ENCODE results near the gene DPPA5.
"Not testable (repeated sequence)": the region's sequence is repeated elsewhere in the genome, so short reads cannot be mapped to it uniquely, and the experiment has no call there.

The DPPA5 gene

DNA sequence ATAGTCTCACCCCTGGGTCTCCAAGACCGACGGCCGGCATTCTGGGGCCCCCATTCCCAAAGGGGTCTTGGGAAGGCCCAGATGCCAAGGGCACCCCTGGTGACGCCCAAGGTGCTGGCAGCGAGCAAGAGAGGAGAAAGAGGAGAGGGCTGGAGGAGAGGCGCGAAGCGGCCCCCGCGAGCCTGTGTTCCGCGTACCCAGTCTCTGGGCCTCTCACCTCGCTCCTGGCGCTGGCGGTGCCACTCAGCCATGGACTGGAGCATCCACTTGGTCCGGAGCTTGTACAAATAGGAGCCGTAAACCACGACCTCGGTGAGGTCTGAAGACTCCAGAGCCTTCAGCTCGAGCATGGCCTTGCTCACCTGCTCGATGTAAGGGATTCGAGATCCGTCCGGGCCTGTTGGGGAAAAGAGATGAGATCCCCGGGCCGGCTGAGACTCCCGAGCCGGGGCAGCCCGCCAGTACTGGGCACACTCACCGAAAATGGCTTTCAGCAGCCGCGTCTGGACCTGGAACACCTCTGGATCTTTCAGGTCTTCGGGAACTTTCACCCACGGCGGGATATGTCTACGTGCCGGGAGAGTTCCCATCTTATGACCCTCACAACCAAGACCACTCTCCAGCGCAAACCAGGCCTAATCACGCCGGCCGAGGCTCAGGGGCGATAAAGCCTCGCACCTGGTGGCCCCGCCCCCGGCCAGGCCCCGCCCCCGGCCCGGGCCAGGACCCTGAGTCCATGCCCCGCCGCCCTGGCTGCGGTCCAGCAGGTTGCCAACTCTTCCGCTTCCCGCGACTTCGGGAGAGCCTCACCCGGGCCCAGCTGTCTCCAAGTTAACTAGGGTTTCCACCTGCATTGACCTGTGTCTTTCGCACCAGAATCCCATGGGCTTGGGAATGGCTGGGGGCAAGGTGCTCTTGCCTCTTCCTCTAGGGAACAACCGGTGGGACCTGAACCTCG, at the start of gene DPPA5:
Gene DPPA5, minus strand, starts transcription at position 641 of the 958 bp plus-strand sequence. Its CDS starts 51 bp downstream, at position 590.
- no peak for DNase-seq (ENCODE audit: low spot score)

DNA sequence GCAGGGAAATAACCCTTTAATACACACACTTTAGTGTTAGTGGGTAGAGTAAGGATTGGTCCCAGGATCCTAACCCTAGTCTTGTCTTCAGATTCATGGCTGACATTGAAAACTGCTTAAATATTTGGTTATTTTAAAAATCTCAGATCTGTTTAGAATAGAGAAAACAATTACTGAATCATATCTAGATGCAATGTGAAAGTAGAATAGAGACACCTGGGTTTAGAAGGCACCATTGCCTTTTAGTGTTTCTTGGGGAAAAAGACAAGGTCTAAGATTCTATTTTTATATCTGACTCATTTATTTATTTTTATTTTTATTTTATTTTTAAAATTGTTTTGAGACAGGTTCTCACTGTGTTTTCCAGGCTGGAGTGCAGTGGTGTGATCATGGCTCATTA, 46.6 kb upstream of the DPPA5 start:
- no peak for DNase-seq (ENCODE audit: low spot score)

DNA sequence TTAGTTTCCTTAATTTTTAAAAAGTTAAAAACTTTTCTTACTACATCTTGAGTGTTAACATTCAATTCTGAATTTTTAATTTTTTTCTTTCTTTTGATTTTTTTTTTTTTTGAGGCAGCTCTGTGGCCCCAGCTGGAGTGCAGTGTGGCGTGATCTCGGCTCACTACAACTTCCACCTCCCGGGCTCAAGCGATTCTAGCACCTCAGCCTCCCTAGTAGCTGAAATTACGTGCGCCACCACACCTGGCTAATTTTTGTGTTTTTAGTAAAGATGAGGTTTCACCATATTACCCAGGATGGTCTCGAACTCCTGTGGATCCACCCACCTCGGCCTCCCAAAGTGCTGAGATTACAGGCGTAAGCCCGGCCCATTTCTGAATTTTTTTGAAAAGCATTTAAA, 41.8 kb upstream of the DPPA5 start:
- no peak for DNase-seq (ENCODE audit: low spot score)

- DNase-seq (ENCODE audit: low spot score) = no peak
These were observed 40.7 kb upstream of the DPPA5 start, which contains the start of gene DDX43 for GRCh38 chr6:73394577-73395354. TSS of gene DDX43 (plus strand) at chr6:73394828. CDS start at chr6:73394906, 78 bp downstream.

DNA sequence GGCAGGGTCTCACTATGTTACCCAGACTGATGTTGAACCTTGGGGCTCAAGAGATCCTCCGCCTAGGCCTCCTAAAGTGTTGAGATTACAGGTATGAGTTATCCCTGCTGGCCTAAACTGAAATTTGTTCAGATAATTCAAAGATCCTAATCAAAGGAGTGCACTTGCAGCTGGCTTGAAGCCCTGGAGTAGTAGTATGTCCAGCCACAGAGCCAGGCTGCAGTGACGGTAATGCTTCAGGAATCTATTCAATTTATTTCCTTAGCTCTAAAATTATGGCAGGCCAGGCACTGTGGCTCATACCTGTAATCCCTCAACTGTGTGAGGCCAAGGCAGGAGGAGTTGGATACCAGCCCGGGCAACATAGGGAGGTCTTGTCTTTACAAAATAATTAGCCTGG, 39.2 kb upstream of the DPPA5 start:
- DNase-seq (ENCODE audit: low spot score) = no peak

DNA sequence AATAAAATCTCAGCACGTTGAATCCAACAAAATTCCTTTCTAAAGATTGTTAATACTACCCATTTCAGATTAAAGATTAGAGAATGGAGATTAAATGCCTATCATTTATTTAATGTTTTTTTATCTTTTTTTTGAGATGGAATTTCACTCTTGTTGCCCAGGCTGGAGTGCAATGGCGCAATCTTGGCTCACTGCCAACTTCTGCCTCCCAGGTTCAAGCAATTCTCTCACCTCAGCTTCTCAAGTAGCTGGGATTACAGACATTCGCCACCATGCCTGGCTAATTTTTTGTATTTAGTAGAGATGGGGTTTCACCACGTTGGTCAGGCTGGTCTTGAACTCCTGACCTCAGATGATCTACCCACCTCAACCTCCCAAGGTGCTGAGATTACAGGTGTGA, 38.1 kb upstream of the DPPA5 start:
- not testable (repeated sequence) for DNase-seq (ENCODE audit: low spot score)

DNA sequence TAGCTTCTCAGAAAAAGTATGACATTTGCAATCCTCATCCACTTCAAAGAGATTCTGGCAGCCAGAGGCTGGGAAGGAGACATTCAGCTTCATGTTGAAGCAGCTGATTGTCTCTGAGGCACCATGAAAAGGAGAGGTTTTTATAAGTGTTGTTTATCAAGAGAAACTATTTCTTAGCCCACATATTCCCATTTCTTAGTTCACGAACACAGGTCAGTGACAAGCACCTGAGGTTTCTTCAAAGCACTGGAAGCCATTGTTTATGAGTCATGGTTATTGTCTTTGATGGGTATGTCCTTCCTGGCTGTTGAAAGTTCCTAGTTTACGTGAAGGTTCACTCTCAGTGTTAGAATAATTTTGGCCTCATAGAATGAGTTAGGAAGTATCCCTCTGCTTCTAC, 37.6 kb upstream of the DPPA5 start:
- no peak for DNase-seq (ENCODE audit: low spot score)

GRCh38 chr6:73389854-73390253, 35.8 kb upstream of the DPPA5 start:
- no peak for DNase-seq (ENCODE audit: low spot score)

DNA sequence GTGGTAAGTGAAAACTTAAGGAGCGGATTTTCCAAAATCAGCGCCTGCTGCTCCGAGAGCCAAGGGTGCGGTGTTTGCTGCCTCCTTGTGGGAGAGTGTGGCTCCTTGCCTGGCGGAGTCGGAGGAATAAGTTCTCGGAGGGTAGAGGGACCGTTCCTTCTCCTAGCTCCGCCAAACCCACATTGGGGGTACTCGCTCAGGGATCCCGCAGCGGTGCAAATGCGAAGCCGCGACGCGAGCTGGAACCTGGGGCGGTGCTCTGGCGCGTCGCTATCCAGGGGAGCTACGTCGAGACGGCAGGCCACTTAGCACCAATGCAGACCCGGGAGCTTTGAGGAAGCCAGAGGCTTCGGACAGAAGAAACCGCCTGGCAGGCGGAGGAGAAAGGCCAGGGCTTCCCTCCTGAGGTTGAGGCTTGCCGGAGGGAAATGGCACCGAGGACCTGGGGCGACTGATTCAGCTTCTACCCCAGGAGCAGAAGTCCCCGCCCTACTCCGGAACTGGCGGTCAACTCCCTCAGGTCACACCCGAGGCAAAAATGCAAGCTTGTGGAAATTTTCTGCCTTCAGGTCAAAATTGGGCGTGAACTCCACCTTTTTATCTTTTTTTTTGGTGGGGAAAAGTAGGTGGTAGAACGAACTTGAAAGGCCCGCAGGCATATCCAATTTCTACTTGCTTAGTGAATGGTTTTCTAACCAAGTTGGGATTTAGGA, 34.9 kb upstream of the DPPA5 start:
- DNase-seq (ENCODE audit: low spot score) = peak; percentile 77

DNA sequence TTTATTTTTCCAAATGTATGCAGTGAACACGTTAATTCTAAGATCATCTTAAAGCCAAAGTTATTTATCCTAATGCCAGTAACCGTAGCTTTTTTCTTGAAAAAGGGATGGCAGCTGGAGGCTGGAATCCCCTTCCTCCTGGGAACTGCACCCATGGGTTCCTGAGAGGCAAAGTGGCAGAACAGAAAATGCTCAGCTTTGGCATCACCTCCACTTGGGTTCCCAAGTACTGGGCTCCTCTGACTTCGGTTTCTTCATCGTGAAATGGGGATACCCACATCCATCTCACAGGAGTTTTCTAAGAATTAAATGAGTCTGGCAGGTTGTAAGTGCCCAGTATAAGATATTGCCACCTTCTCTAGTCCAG, 34.3 kb upstream of the DPPA5 start:
- no peak for DNase-seq (ENCODE audit: low spot score)

GRCh38 chr6:73382462-73383113, 28.5 kb upstream of the DPPA5 start:
- DNase-seq (ENCODE audit: low spot score) = no peak

DNA sequence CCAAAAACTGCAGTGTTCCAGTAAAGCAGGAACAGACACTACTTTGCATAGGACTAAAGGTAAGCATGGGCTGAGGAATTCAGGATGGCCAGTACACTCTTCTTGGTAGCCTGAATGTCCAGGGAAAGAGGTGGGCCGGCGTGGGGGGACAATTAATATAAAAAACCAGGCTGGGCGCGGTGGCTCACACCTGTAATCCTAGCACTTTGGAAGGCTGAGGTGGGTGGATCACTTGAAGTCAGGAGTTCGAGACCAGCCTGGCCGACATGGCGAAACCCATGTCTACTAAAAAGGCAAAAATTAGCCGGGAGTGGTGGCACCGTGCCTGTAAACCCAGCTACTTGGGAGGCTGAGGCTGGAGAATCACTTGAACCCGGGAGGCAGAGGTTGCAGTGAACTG, 27.5 kb upstream of the DPPA5 start:
- DNase-seq (ENCODE audit: low spot score) = not testable (repeated sequence)

- DNase-seq (ENCODE audit: low spot score) = no peak
These were observed 23.1 kb upstream of the DPPA5 start for GRCh38 chr6:73377225-73377624.

GRCh38 chr6:73375216-73375615, 21.1 kb upstream of the DPPA5 start:
- no peak for DNase-seq (ENCODE audit: low spot score)

DNA sequence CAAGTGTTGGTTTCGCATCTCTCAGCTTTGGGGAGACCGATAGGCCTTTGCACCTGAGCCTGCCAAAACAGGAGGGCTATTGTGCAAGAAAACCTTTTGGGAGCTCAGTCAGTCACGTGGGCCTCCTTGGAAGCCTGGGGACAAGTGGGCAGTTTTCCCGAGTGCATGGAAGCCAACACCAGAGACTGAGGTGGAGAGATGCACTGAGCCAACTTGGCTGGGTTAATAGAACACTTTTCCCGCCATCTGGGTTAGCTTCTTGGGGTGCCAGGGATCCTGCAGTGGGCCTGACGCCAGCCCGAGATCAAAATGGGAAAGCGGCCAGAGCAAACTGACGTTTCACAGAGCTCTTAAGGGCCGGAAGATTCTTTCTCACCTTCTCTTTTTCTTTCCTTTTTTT, 18.4 kb upstream of the DPPA5 start:
- DNase-seq (ENCODE audit: low spot score) = no peak

DNA sequence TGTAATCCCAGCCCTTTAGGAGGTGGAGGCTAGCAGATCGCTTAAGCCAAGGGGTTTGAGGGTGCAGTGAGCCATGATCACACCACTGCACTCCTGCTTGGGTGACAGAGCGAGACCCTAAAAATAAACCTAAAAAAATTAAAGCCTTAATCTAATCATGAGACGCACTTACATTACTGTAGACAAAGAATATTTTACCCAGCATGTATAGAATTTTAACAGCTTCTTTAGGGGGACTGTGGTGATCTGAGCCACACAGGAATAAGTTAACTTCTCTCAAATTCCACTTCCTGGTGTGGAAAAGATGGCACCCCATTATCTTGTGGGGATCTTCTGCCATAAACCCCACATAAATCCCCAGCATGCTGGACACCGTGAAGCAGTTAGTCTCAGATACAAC, 17.9 kb upstream of the DPPA5 start:
- no peak for DNase-seq (ENCODE audit: low spot score)

- no peak for DNase-seq (ENCODE audit: low spot score)
These were observed 15.5 kb upstream of the DPPA5 start, which contains the start of gene OOEP for GRCh38 chr6:73369563-73369962. TSS of gene OOEP (minus strand) at chr6:73369897. CDS start at chr6:73369792, 105 bp downstream.

GRCh38 chr6:73369157-73369556, 15.1 kb upstream of the DPPA5 start:
- no peak for DNase-seq (ENCODE audit: low spot score)

- no peak for DNase-seq (ENCODE audit: low spot score)
These were observed 14.6 kb upstream of the DPPA5 start for GRCh38 chr6:73368675-73369074.

- no peak for DNase-seq (ENCODE audit: low spot score)
These were observed 13.8 kb upstream of the DPPA5 start for GRCh38 chr6:73367761-73368355.

GRCh38 chr6:73364549-73364948, 10.5 kb upstream of the DPPA5 start:
- DNase-seq (ENCODE audit: low spot score) = no peak
